Measurements from ENCODE around the gene PCBD1.

The PCBD1 gene

GRCh38 chr10:70853457-70853856 lies 34.9 kb downstream of the PCBD1 start:
- Histone ChIP-seq H3K4me3 (replicated peaks; ENCODE audit: insufficient read depth, low read length) (no peak overlapping the region), H3K27ac (replicated peaks) (no peak overlapping the region), H3K27me3 (ENCODE audit: insufficient read depth, poor library complexity, severe bottlenecking) (no peaks in the 10 kb centered on the region)
- DNase-seq (ENCODE audit: low read depth in 1 of 2, low spot score in 1 of 2) = no peak
- TF ChIP-seq, protein P1, sequence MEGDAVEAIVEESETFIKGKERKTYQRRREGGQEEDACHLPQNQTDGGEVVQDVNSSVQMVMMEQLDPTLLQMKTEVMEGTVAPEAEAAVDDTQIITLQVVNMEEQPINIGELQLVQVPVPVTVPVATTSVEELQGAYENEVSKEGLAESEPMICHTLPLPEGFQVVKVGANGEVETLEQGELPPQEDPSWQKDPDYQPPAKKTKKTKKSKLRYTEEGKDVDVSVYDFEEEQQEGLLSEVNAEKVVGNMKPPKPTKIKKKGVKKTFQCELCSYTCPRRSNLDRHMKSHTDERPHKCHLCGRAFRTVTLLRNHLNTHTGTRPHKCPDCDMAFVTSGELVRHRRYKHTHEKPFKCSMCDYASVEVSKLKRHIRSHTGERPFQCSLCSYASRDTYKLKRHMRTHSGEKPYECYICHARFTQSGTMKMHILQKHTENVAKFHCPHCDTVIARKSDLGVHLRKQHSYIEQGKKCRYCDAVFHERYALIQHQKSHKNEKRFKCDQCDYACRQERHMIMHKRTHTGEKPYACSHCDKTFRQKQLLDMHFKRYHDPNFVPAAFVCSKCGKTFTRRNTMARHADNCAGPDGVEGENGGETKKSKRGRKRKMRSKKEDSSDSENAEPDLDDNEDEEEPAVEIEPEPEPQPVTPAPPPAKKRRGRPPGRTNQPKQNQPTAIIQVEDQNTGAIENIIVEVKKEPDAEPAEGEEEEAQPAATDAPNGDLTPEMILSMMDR (IDR thresholded peaks at IDR 0.05; ENCODE audit: insufficient read depth, low read length) = no peak
- TF ChIP-seq SPI1 (IDR thresholded peaks at IDR 0.05; ENCODE audit: borderline replicate concordance, low read depth) (no peak), GABPA (IDR thresholded peaks at IDR 0.05; ENCODE audit: low read depth) (no peak), POLR2AphosphoS5 (IDR thresholded peaks at IDR 0.05; ENCODE audit: low read depth) (no peak)
- TF ChIP-seq, protein P2, sequence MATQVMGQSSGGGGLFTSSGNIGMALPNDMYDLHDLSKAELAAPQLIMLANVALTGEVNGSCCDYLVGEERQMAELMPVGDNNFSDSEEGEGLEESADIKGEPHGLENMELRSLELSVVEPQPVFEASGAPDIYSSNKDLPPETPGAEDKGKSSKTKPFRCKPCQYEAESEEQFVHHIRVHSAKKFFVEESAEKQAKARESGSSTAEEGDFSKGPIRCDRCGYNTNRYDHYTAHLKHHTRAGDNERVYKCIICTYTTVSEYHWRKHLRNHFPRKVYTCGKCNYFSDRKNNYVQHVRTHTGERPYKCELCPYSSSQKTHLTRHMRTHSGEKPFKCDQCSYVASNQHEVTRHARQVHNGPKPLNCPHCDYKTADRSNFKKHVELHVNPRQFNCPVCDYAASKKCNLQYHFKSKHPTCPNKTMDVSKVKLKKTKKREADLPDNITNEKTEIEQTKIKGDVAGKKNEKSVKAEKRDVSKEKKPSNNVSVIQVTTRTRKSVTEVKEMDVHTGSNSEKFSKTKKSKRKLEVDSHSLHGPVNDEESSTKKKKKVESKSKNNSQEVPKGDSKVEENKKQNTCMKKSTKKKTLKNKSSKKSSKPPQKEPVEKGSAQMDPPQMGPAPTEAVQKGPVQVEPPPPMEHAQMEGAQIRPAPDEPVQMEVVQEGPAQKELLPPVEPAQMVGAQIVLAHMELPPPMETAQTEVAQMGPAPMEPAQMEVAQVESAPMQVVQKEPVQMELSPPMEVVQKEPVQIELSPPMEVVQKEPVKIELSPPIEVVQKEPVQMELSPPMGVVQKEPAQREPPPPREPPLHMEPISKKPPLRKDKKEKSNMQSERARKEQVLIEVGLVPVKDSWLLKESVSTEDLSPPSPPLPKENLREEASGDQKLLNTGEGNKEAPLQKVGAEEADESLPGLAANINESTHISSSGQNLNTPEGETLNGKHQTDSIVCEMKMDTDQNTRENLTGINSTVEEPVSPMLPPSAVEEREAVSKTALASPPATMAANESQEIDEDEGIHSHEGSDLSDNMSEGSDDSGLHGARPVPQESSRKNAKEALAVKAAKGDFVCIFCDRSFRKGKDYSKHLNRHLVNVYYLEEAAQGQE (IDR thresholded peaks at IDR 0.05; ENCODE audit: insufficient replicate concordance, low read depth) = no peak

DNA sequence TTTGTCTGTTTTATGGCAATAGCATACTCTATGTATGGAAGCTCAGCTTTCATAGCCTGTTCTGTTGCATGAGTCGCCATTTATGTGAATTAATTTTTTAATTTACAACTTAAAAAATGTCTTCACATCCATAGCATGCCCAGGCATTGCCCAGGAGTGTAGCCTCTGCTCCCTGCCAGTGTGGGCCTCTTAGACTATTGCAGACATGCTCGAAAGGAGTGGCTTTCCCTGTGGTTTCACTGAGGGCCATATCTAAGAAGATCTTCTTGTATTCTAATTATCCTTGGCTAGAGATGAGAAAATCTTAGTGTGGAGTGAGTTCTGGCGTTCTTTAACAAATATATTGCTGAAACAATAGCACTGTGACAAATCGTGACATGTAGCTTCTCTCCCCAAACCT lies 35.3 kb downstream of the PCBD1 start:
- no peak overlapping the region for H3K4me3 ChIP-seq (replicated peaks; ENCODE audit: insufficient read depth, low read length)
- H3K27ac ChIP-seq (replicated peaks) = no peak overlapping the region
- TF ChIP-seq, protein P1 (IDR thresholded peaks at IDR 0.05; ENCODE audit: insufficient read depth, low read length) = no peak
- TF ChIP-seq SPI1 (IDR thresholded peaks at IDR 0.05; ENCODE audit: borderline replicate concordance, low read depth) (no peak), POLR2AphosphoS5 (IDR thresholded peaks at IDR 0.05; ENCODE audit: low read depth) (no peak), GABPA (IDR thresholded peaks at IDR 0.05; ENCODE audit: low read depth) (no peak)
- TF ChIP-seq, protein P2 (IDR thresholded peaks at IDR 0.05; ENCODE audit: insufficient replicate concordance, low read depth) = no peak
- H3K27me3 ChIP-seq (ENCODE audit: insufficient read depth, poor library complexity, severe bottlenecking) = no peaks in the 10 kb centered on the region
- no peak for DNase-seq (ENCODE audit: low read depth in 1 of 2, low spot score in 1 of 2)

DNA sequence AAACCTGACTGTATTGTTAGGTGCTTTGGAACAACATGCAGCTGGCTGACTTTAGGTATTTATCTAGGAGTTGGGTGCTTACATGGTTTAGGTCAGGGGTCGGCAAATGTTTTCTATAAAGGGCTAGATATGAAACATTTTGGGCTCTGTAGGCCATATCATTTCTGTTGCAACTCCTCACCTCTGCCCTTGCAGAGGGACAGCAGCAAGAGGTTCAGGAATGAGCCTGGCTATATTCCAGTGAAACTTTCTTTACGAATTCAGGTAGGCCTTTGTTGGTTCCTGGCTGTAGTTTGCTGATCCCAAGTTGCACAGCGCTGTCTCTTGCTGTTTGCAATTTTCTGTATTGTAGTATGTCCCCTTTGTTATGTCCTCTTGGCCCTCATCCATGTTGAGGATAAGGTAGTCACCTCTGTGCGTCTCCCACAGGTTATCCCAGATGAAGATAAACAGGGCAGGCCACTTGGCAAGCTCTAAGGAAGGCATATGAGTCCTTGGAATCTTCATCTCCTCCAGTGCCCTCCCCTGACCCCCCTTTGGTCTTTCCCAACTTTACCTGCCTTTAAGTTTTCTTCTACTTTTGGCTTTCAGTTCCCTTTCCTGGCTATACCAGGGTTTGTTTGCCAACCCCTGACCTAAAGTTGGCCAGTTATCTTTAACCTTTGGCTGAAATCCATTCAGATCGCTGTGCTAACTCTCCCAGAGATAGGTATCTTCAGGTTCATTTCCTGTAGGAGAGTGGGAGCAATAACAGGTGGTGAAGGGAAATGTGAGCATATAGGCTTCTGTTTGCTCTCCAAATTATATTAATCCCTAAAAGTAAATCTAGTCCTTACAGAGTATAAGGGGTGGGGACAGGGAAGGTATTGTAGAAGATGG lies 36.5 kb downstream of the PCBD1 start:
- no peak overlapping the region for H3K4me3 ChIP-seq (replicated peaks; ENCODE audit: insufficient read depth, low read length)
- no peak for DNase-seq (ENCODE audit: low read depth in 1 of 2, low spot score in 1 of 2)
- H3K27ac ChIP-seq (replicated peaks) = no peak overlapping the region
- H3K27me3 ChIP-seq (ENCODE audit: insufficient read depth, poor library complexity, severe bottlenecking) = no peaks in the 10 kb centered on the region
- TF ChIP-seq, protein P2 (IDR thresholded peaks at IDR 0.05; ENCODE audit: insufficient replicate concordance, low read depth) = no peak
- TF ChIP-seq GABPA (IDR thresholded peaks at IDR 0.05; ENCODE audit: low read depth) = no peak
- TF ChIP-seq POLR2AphosphoS5 (IDR thresholded peaks at IDR 0.05; ENCODE audit: low read depth) = no peak
- TF ChIP-seq SPI1 (IDR thresholded peaks at IDR 0.05; ENCODE audit: borderline replicate concordance, low read depth) = no peak
- TF ChIP-seq, protein P1 (IDR thresholded peaks at IDR 0.05; ENCODE audit: insufficient read depth, low read length) = no peak
